Osteoblast (primary cell): ENCODE results near the gene SMAD3. TPM values are rescaled to one million over a fixed set of nuclear protein-coding genes. Genes with fewer than 3 reads are reported as not detected.
A peak's percentile ranks its signal among the peaks of the same experiment; 100 is the strongest.

ENCODE experiments used
- DNase-seq: peaks from one replicate; pipeline ENCODE4 v3.0.0; 2011; ENCODE audit warnings: low spot score, mixed read lengths; ENCODE audit not compliant: insufficient read length; ENCODE audit errors: missing footprints
- H2AFZ ChIP-seq: 2 replicates; pipeline ENCODE4 v1.6.0; 2011; ENCODE audit warnings: mild to moderate bottlenecking, low read length
- H3K27ac ChIP-seq: 2 replicates; pipeline ENCODE4 v1.5.1; 2011; ENCODE audit warnings: mild to moderate bottlenecking, low read depth, low read length, moderate library complexity
- H3K27me3 ChIP-seq: 2 replicates; pipeline ENCODE4 v1.6.0; 2012; ENCODE audit warnings: mild to moderate bottlenecking, control low read depth, inconsistent platforms, low read length, moderate library complexity; ENCODE audit not compliant: insufficient read depth
- H3K36me3 ChIP-seq: 2 replicates; pipeline ENCODE4 v1.5.1; 2011; ENCODE audit warnings: mild to moderate bottlenecking, low read length, control low read depth, moderate library complexity; ENCODE audit not compliant: insufficient read depth
- H3K4me1 ChIP-seq: 2 replicates; pipeline ENCODE4 v1.5.1; 2011; ENCODE audit warnings: mild to moderate bottlenecking, low read length, control low read depth, moderate library complexity; ENCODE audit not compliant: insufficient read depth
- H3K4me2 ChIP-seq: 2 replicates; pipeline ENCODE4 v1.6.0; 2011; ENCODE audit warnings: mild to moderate bottlenecking, low read length; ENCODE audit not compliant: insufficient read depth
- H3K4me3 ChIP-seq: fragments of 200-600 bp; sonication (generic); 3 replicates; pipeline ENCODE4 v1.5.1; 2012; ENCODE audit warnings: mild to moderate bottlenecking, low read length, inconsistent platforms; ENCODE audit not compliant: insufficient read depth
- H3K79me2 ChIP-seq: 2 replicates; pipeline ENCODE4 v1.6.0; 2012; ENCODE audit warnings: mild to moderate bottlenecking, low read length, control low read depth, inconsistent platforms; ENCODE audit not compliant: insufficient read depth
- H3K9me3 ChIP-seq: 2 replicates; pipeline ENCODE4 v1.5.1; 2011; ENCODE audit warnings: low read depth, low read length, control low read depth
- H4K20me1 ChIP-seq: 2 replicates; pipeline ENCODE4 v1.6.0; 2012; ENCODE audit warnings: mild to moderate bottlenecking, low read length, control low read depth; ENCODE audit not compliant: insufficient read depth
- total RNA-seq: library from RNA; depleted of rRNA; stranded (reverse); fragments of >200 nt; gene quantifications from 2 replicates; pipeline ENCODE4 v1.2.3, GENCODE V29; 2012
- TF ChIP-seq, protein P1 (sequence below): IDR thresholded peaks from 2 replicates; pipeline ENCODE4 v1.5.1; 2011; ENCODE audit warnings: mild to moderate bottlenecking, low read depth, low read length, moderate library complexity; ENCODE audit errors: extremely low read depth

SMAD3 gene
- total RNA-seq, 1 donor = 60.1 TPM

DNA sequence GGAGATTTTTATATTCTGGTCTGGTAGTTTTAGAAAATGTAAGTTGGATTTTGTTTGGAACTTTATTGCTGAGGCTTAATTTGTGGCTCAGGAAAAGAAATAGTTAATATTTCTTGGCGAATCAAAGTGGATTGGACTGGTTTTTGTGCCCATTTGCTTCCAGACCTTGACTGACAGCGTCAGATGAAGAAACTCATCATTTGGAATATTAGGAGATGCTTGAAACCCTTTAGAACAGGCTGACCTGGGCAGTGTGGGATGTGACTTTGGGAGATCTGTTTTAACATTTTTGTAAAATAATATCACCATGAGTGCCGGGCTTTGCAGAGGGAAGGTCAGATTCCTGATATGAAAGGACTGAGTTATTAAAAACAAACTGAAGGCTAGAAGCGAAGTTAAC, 106.1 kb downstream of the SMAD3 start:
- DNase-seq = no peak
- Histone ChIP-seq H2AFZ (no peak overlapping the region), H3K9me3 (no peaks in the 10 kb centered on the region), H3K36me3 (peaks cover 100% of the 10 kb centered on the region), H3K4me2 (no peak overlapping the region), H3K4me3 (no peak overlapping the region), H3K79me2 (peaks cover 97% of the 10 kb centered on the region), H3K27me3 (no peaks in the 10 kb centered on the region), H3K27ac (peak overlapping the region; percentile 99), H4K20me1 (no peaks in the 10 kb centered on the region), H3K4me1 (peaks cover 53% of the 10 kb centered on the region)
- TF ChIP-seq, protein P1, sequence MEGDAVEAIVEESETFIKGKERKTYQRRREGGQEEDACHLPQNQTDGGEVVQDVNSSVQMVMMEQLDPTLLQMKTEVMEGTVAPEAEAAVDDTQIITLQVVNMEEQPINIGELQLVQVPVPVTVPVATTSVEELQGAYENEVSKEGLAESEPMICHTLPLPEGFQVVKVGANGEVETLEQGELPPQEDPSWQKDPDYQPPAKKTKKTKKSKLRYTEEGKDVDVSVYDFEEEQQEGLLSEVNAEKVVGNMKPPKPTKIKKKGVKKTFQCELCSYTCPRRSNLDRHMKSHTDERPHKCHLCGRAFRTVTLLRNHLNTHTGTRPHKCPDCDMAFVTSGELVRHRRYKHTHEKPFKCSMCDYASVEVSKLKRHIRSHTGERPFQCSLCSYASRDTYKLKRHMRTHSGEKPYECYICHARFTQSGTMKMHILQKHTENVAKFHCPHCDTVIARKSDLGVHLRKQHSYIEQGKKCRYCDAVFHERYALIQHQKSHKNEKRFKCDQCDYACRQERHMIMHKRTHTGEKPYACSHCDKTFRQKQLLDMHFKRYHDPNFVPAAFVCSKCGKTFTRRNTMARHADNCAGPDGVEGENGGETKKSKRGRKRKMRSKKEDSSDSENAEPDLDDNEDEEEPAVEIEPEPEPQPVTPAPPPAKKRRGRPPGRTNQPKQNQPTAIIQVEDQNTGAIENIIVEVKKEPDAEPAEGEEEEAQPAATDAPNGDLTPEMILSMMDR = no peak

DNA sequence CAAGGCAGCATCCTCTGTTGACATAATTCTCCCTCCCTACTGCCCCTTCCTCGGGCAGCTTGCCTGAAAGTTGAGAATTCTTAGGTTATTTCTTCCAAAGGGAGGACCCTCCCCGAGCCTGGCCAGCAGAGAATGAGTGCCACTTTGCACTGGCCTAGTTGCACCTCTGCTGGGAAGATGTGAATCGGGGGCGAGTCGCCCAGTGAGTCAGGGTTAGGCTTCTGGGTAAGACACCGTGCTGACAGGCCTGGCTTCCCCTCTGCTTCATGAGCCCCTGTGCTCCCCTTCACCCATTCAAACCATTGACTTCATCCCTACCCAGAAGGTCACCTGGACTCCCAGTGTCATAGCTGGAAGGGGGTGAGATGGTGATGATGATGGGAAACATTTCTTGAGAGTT, 106.8 kb downstream of the SMAD3 start:
- Histone ChIP-seq H3K4me1 (peaks cover 53% of the 10 kb centered on the region), H3K79me2 (peaks cover 97% of the 10 kb centered on the region), H3K36me3 (peaks cover 100% of the 10 kb centered on the region), H3K27ac (peak overlapping the region; percentile 99), H3K27me3 (no peaks in the 10 kb centered on the region), H4K20me1 (no peaks in the 10 kb centered on the region), H3K9me3 (no peaks in the 10 kb centered on the region), H3K4me3 (no peak overlapping the region), H2AFZ (no peak overlapping the region), H3K4me2 (no peak overlapping the region)
- no peak for DNase-seq
- TF ChIP-seq, protein P1 = no peak

DNA sequence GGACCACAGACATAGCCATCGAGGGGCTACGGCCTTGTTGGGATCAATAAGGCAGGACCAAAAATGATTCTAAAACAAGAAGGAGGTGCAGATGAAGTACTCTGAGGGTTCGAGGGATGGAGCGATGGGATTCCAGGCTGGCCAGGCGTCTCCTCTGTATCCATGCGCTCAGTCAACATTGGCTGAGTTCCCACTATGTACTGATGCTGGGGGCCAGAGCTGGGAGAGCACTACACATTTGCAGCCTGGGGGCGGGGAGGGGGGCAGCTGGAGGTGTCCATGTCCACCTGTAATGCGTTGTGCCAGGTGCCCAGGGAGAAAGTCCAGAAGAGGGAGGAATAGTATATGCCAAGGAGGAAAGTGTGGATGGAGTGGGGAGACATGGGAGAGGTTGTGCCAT, 107.6 kb downstream of the SMAD3 start:
- H3K4me1 ChIP-seq = peaks cover 57% of the 10 kb centered on the region
- H2AFZ ChIP-seq = no peak overlapping the region
- H4K20me1 ChIP-seq = no peaks in the 10 kb centered on the region
- peaks cover 90% of the 10 kb centered on the region for H3K79me2 ChIP-seq
- no peak overlapping the region for H3K4me3 ChIP-seq
- H3K27ac ChIP-seq = peak overlapping the region; percentile 99
- H3K36me3 ChIP-seq = peaks cover 94% of the 10 kb centered on the region
- peak; percentile 51 for DNase-seq
- no peaks in the 10 kb centered on the region for H3K9me3 ChIP-seq
- TF ChIP-seq, protein P1 = no peak
- H3K27me3 ChIP-seq = no peaks in the 10 kb centered on the region
- no peak overlapping the region for H3K4me2 ChIP-seq

DNA sequence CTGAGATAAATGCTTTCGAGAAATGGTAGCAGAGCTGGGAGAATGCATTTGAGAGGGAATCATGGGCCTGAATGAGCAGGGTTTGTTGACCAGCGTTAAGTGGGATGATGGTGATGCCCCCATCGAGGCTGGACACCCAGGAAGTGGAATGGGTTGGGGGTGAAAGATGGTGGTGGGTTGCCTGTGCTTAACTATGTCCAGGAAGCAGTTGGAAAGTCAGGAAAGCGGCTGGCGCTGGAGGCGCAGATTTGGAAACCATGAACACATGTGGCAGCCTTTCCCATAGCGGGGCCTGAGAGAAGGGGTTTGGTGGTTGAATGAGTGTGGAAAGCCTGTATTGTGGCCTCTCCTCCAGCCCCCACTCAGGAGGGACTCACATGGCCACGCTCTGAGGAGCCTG, 108.4 kb downstream of the SMAD3 start:
- Histone ChIP-seq H2AFZ (no peak overlapping the region), H4K20me1 (no peaks in the 10 kb centered on the region), H3K79me2 (peaks cover 86% of the 10 kb centered on the region), H3K4me2 (no peak overlapping the region), H3K9me3 (no peaks in the 10 kb centered on the region), H3K27me3 (no peaks in the 10 kb centered on the region), H3K36me3 (peaks cover 89% of the 10 kb centered on the region), H3K4me1 (peaks cover 65% of the 10 kb centered on the region), H3K27ac (peak overlapping the region; percentile 99), H3K4me3 (no peak overlapping the region)
- no peak for DNase-seq
- TF ChIP-seq, protein P1 = no peak
